Keratinocyte (primary cell): ENCODE measurements around the gene MYCBPAP. TPM values are rescaled to one million over a fixed set of nuclear protein-coding genes. Genes with fewer than 3 reads are reported as not detected.

Experiments used
- DNase-seq: peaks from one replicate; pipeline ENCODE4 v3.0.0-alpha.2; 2011; ENCODE audit warnings: low read depth, missing footprints, low spot score
- FAIRE-seq: peaks from 2 replicates; lab custom pipeline; 2011; peaks lifted over from hg19 to GRCh38; lab: Jason Lieb, UNC
- H2AFZ ChIP-seq: 2 replicates; pipeline ENCODE4 v1.6.0; 2012; ENCODE audit warnings: low read length, control low read depth, inconsistent platforms; ENCODE audit not compliant: control insufficient read depth
- H3K27ac ChIP-seq: 2 replicates; pipeline ENCODE4 v1.5.1; 2011; ENCODE audit warnings: low read length; ENCODE audit not compliant: control insufficient read depth, insufficient read depth
- H3K27me3 ChIP-seq: 3 replicates; pipeline ENCODE4 v1.6.0; 2011; ENCODE audit warnings: low read length; ENCODE audit not compliant: control insufficient read depth, insufficient read depth; ENCODE audit errors: extremely low read depth
- H3K36me3 ChIP-seq, 2 experiments: 2 replicates in 1 of 2; 3 replicates in 1 of 2; pipeline ENCODE4 v1.5.1; 2011; ENCODE audit warnings: low read length in 2 of 2, mild to moderate bottlenecking in 1 of 2; ENCODE audit not compliant: control insufficient read depth in 2 of 2, insufficient read depth in 2 of 2; ENCODE audit errors: extremely low read depth in 1 of 2
- H3K4me1 ChIP-seq: 3 replicates; pipeline ENCODE4 v1.5.1; 2011; ENCODE audit warnings: low read length; ENCODE audit not compliant: control insufficient read depth, insufficient read depth; ENCODE audit errors: extremely low read depth
- H3K4me2 ChIP-seq: 3 replicates; pipeline ENCODE4 v1.6.0; 2011; ENCODE audit warnings: low read depth, low read length; ENCODE audit not compliant: control insufficient read depth, insufficient read depth; ENCODE audit errors: extremely low read depth
- H3K4me3 ChIP-seq, 3 experiments: fragments of 200-600 bp in 1 of 3; sonication (generic) in 1 of 3; 2 replicates in 2 of 3; 3 replicates in 1 of 3; pipeline ENCODE4 v1.5.1; 2011 to 2016; ENCODE audit warnings: low read length in 3 of 3, mild to moderate bottlenecking in 3 of 3, control low read depth in 2 of 3, inconsistent platforms in 1 of 3, low read depth in 1 of 3, mixed read lengths in 1 of 3, mixed run types in 1 of 3, moderate library complexity in 1 of 3; ENCODE audit not compliant: control insufficient read depth in 2 of 3, insufficient read depth in 2 of 3; ENCODE audit errors: extremely low read depth in 1 of 3
- H3K79me2 ChIP-seq: 2 replicates; pipeline ENCODE4 v1.6.0; 2012; ENCODE audit warnings: low read length; ENCODE audit not compliant: control insufficient read depth, insufficient read depth
- H3K9ac ChIP-seq: 3 replicates; pipeline ENCODE4 v1.6.0; 2011; ENCODE audit warnings: low read length; ENCODE audit not compliant: control insufficient read depth, insufficient read depth; ENCODE audit errors: extremely low read depth
- H3K9me1 ChIP-seq: 3 replicates; pipeline ENCODE4 v1.6.0; 2011; ENCODE audit warnings: low read length; ENCODE audit not compliant: control insufficient read depth, insufficient read depth; ENCODE audit errors: extremely low read depth
- H3K9me3 ChIP-seq: 2 replicates; pipeline ENCODE4 v1.5.1; 2012; ENCODE audit warnings: low read depth, low read length; ENCODE audit not compliant: control insufficient read depth
- H4K20me1 ChIP-seq: 3 replicates; pipeline ENCODE4 v1.6.0; 2011; ENCODE audit warnings: low read length; ENCODE audit not compliant: control insufficient read depth, insufficient read depth; ENCODE audit errors: extremely low read depth
- EZH2 ChIP-seq: IDR thresholded peaks from one replicate; pipeline ENCODE4 v1.6.1; 2012; ENCODE audit warnings: inconsistent platforms, mild to moderate bottlenecking, low read length, moderate library complexity
- dilution Hi-C: fragments of 300-500 bp; cut with MboI; formaldehyde crosslinking; loops from one replicate; pipeline ENCODE4 v1.7.0; 2020; ENCODE audit warnings: low sequenced_read_pairs; ENCODE audit not compliant: extremely low pct_ligation_motif_present
- polyA plus RNA-seq, 5 experiments: library from polyadenylated mRNA; depleted of rRNA in 3 of 5; stranded (reverse) in 3 of 5; stranded (forward) in 1 of 5; unstranded in 1 of 5; fragments of >200 nt; gene quantifications; 1 replicate in 1 of 5; 2 replicates in 3 of 5; 3 replicates in 1 of 5; pipeline versions ENCODE4 v1.2.1 to v1.2.3, GENCODE V29; 2011 to 2012; ENCODE audit warnings: missing spikeins in 2 of 5, low read depth in 1 of 5, low replicate concordance in 1 of 5
- TF ChIP-seq, protein P1 (sequence below), 3 experiments: IDR thresholded peaks in 1 of 3; conservative IDR thresholded peaks in 1 of 3; optimal IDR thresholded peaks in 1 of 3; 2 replicates in 2 of 3; 3 replicates in 1 of 3; pipeline versions ENCODE3 to v1.5.1; 2011; ENCODE audit warnings: low read length in 3 of 3, mild to moderate bottlenecking in 3 of 3, moderate library complexity in 2 of 3, control low read depth in 1 of 3, inconsistent platforms in 1 of 3; ENCODE audit not compliant: insufficient read depth in 2 of 3; ENCODE audit errors: extremely low read depth in 1 of 3

The MYCBPAP gene
- polyA plus RNA-seq, 1 donor (not counting 4 experiments of a cell fraction or from before 2014, with no cell fraction given): 9.5 TPM

DNA sequence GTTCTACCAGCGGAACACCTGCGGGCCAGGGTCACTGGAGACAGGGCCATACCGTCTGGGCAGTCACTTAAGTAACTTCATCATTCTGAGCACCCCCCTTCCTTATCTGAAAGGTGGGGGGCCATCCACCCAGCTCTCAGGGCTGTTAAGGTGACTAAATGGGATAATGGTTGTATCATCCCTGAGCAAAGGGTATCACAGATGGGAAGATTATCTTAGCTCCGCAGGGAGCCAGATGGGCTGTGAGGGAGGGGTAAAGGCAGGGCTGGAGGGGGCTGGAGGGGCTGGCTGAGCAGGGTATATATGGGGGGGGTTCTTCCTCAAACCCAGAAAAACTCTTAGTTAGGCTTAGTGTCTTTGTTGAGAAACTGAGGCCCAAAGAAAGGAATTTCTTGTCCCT is 49.4 kb downstream of the MYCBPAP start:
- Histone ChIP-seq H3K9ac (no peak overlapping the region), H3K4me3 (no peak overlapping the region), H3K4me2 (no peak overlapping the region), H3K27me3 (peaks cover 40% of the 10 kb centered on the region), H4K20me1 (peaks cover 2% of the 10 kb centered on the region), H3K4me1 (peaks cover 10% of the 10 kb centered on the region), H3K27ac (no peak overlapping the region), H3K79me2 (no peaks in the 10 kb centered on the region), H3K9me1 (no peaks in the 10 kb centered on the region), H3K36me3 (peaks cover 0 to 9% of the 10 kb centered on the region in 2 experiments), H3K9me3 (no peaks in the 10 kb centered on the region), H2AFZ (no peak overlapping the region)
- no peak for TF ChIP-seq EZH2
- TF ChIP-seq, protein P1, sequence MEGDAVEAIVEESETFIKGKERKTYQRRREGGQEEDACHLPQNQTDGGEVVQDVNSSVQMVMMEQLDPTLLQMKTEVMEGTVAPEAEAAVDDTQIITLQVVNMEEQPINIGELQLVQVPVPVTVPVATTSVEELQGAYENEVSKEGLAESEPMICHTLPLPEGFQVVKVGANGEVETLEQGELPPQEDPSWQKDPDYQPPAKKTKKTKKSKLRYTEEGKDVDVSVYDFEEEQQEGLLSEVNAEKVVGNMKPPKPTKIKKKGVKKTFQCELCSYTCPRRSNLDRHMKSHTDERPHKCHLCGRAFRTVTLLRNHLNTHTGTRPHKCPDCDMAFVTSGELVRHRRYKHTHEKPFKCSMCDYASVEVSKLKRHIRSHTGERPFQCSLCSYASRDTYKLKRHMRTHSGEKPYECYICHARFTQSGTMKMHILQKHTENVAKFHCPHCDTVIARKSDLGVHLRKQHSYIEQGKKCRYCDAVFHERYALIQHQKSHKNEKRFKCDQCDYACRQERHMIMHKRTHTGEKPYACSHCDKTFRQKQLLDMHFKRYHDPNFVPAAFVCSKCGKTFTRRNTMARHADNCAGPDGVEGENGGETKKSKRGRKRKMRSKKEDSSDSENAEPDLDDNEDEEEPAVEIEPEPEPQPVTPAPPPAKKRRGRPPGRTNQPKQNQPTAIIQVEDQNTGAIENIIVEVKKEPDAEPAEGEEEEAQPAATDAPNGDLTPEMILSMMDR (optimal IDR thresholded peaks at IDR 0.05 in 1 of 3, IDR thresholded peaks at IDR 0.05 in 1 of 3, conservative IDR thresholded peaks at IDR 0.05 in 1 of 3; ENCODE audit: extremely low read depth in 1 of 3, insufficient read depth in 2 of 3, low read length in 3 of 3): no peak
- DNase-seq (no peak), FAIRE-seq (no peak)
- dilution Hi-C loops: no loop called here

DNA sequence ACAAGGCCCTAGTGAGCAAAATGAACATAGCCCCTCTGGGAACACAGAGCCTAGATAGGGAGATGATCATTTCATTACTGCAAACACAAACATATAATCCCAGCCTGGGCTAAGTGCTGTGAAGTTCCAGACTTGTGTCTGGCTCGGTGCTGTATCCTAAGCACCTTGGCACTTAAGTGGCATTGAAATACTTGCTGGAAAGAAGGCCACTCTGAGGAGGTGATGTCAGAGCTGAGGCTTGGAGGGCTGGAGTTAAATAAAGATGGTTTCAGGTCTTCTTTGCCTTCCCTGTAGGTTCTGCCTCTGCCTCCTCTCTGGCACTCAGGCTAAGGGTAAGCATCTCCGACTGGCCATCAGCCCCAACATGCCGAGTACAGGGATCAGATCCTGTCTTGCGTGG is 49.9 kb downstream of the MYCBPAP start:
- Histone ChIP-seq H4K20me1 (peaks cover 2% of the 10 kb centered on the region), H3K9ac (no peak overlapping the region), H3K4me3 (no peak overlapping the region), H3K4me1 (peaks cover 10% of the 10 kb centered on the region), H3K4me2 (no peak overlapping the region), H2AFZ (no peak overlapping the region), H3K9me1 (no peaks in the 10 kb centered on the region), H3K79me2 (no peaks in the 10 kb centered on the region), H3K36me3 (peaks cover 0 to 9% of the 10 kb centered on the region in 2 experiments), H3K27me3 (peaks cover 44% of the 10 kb centered on the region), H3K9me3 (no peaks in the 10 kb centered on the region), H3K27ac (no peak overlapping the region)
- no peak for DNase-seq
- TF ChIP-seq, protein P1 (optimal IDR thresholded peaks at IDR 0.05 in 1 of 3, IDR thresholded peaks at IDR 0.05 in 1 of 3, conservative IDR thresholded peaks at IDR 0.05 in 1 of 3; ENCODE audit: extremely low read depth in 1 of 3, insufficient read depth in 2 of 3, low read length in 3 of 3): no peak
- TF ChIP-seq EZH2: peak; percentile 39
- FAIRE-seq: no peak
- dilution Hi-C loops: no loop called here
